Heart left ventricle (tissue), 16 donors: Measurements from ENCODE around the gene SPSB4. TPM values are rescaled to one million over a fixed set of nuclear protein-coding genes. Genes with fewer than 3 reads are reported as not detected.

ENCODE experiments used
- ATAC-seq, 4 donors: fragments of 200-7000 bp; cut with Tn5 transposase; one replicate each; pipeline ENCODE4 v1.9.1; 2020 to 2022; ENCODE audit warnings: moderate library complexity in 4 of 4, mild to moderate bottlenecking in 3 of 4, moderate number of reproducible peaks in 1 of 4
- DNase-seq, 5 donors: peaks; one replicate each; pipeline ENCODE4 v3.0.0-alpha.2; 2020
- H3K27ac ChIP-seq, 12 donors: fragments of 200-600 bp; sonication (generic) in 4 of 12; one replicate each; pipeline versions ENCODE4 v1.5.0 to v1.8.0; 2016 to 2022; ENCODE audit warnings: mild to moderate bottlenecking in 2 of 12
- H3K27me3 ChIP-seq, 9 donors: fragments of 200-600 bp; sonication (generic) in 2 of 9; one replicate each; pipeline versions ENCODE4 v1.5.1 to v1.8.0; 2016 to 2022; ENCODE audit warnings: mild to moderate bottlenecking in 3 of 9
- H3K36me3 ChIP-seq, 9 donors: fragments of 200-600 bp; sonication (generic) in 2 of 9; one replicate each; pipeline versions ENCODE4 v1.5.0 to v1.8.0; 2018 to 2022; ENCODE audit warnings: mild to moderate bottlenecking in 2 of 9
- H3K4me1 ChIP-seq, 12 donors: fragments of 200-600 bp; sonication (generic) in 4 of 12; one replicate each; pipeline versions ENCODE4 v1.5.0 to v1.8.0; 2016 to 2022; ENCODE audit warnings: mild to moderate bottlenecking in 3 of 12
- H3K4me3 ChIP-seq, 12 donors: fragments of 200-600 bp; sonication (generic) in 4 of 12; one replicate each; pipeline versions ENCODE4 v1.5.0 to v1.8.0; 2017 to 2022; ENCODE audit warnings: mild to moderate bottlenecking in 9 of 12, moderate library complexity in 4 of 12
- H3K9me3 ChIP-seq, 12 donors: fragments of 200-600 bp; sonication (generic) in 4 of 12; one replicate each; pipeline versions ENCODE4 v1.5.0 to v1.8.0; 2016 to 2022; ENCODE audit warnings: mild to moderate bottlenecking in 1 of 12
- CTCF ChIP-seq, 12 donors: fragments of 200-600 bp; sonication (generic) in 4 of 12; IDR thresholded peaks; one replicate each; pipeline versions ENCODE4 v1.5.0 to v1.8.0; 2018 to 2022; ENCODE audit warnings: antibody characterized with exemption in 12 of 12, mild to moderate bottlenecking in 5 of 12
- POLR2A ChIP-seq, 2 donors: fragments of 450-650 bp; IDR thresholded peaks; one replicate each; pipeline ENCODE4 v1.6.1; 2017; ENCODE audit warnings: antibody characterized with exemption in 2 of 2, mild to moderate bottlenecking in 2 of 2, moderate library complexity in 2 of 2
- WGBS, 4 donors: extraction: QIAGEN DNeasy Blood & Tissue Kit in 2 of 4; methylation state at CpG; one replicate each; pipeline versions ENCODE4 v1.1.5 to v1.1.7; 2013 to 2018; 5-methylcytosine and 5-hydroxymethylcytosine counted together
- intact Hi-C, 10 donors: fragments of 100-400 bp; cut with DNase I; formaldehyde crosslinking; loops; one replicate each; pipeline versions ENCODE4 v1.11.1 to v1.14.2; 2022
- polyA plus RNA-seq, 2 donors: library from polyadenylated mRNA; stranded (reverse); fragments of 200-250 nt; gene quantifications; one replicate each; pipeline ENCODE4 v1.2.3, GENCODE V29; 2013
- total RNA-seq, 9 donors: library from RNA; depleted of rRNA in 2 of 9; stranded (reverse); fragments of >200 nt in 2 of 9; fragmentation: NEBNext Ultra II Directional in 3 of 9; extraction: Animal tissue kit (Norgen Biotek cat#: 25700) in 3 of 9; gene quantifications; one replicate each; pipeline versions ENCODE4 v1.1.0 to v1.2.4, GENCODE V29; 2016 to 2023
- donor health status: ischemic (EF 13 %, LVEDD 7.1; RV severe dilation, severe dysfunction).
- donor health status: healthy with polysubstance abuse.
- donor health status: DM: no; HTN: yes; CAD: no.
- donor health status: DM: no; HTN: no; CAD: no.
- donor health status: ischemic (EF 25% LVEDD 6.9; RV normal size, moderate dysfunction).
- donor health status: ischemic (EF 25% LVEDD 5.7; RV mildly dilated, moderate dysfunction).
- donor health status: healthy.
- donor health status: DM: yes; HTN: yes; CAD: no.
- donor health status: ischemic (EF 35%, LVEDD 5.7; RV mildly dilated, moderate dysfunction).
- donor health status: nonischemic (EF 11% LVEDD 7.7; RV severe dilation, severe dysfunction).
- donor health status: DM: yes; HTN: yes; CAD: no.
- donor health status: PGD.
- donor health status: ischemic (EF 29% LVEDD 5.4; RV normal size, mild dysfunction).
- donor health status: nonischemic (EF 23%, LVEDD 6.1; RV moderate dilation, normal function).

Gene SPSB4
- total and polyA plus RNA-seq, 11 donors = 3.3 to 11.1 (median 4.8) TPM

GRCh38 chr3:141103503-141103902 lies 52.4 kb downstream of the SPSB4 start:
- no peak for TF ChIP-seq POLR2A (IDR thresholded peaks at IDR 0.05)
- TF ChIP-seq CTCF (IDR thresholded peaks at IDR 0.05) = no peak
- no peaks in the 10 kb centered on the region for H3K27me3 ChIP-seq
- H3K36me3 ChIP-seq = no peaks in the 10 kb centered on the region
- no peaks in the 10 kb centered on the region for H3K9me3 ChIP-seq
- ATAC-seq (no peak), DNase-seq (no peak)
- peaks cover 0 to 16% (median under 1%) of the 10 kb centered on the region in 12 donors for H3K4me1 ChIP-seq
- H3K4me3 ChIP-seq = no peak overlapping the region
- no peak overlapping the region for H3K27ac ChIP-seq
- intact Hi-C loops = loop anchor here in 4 of 10 donors (5.0 to 10.0 kb wide), 4 partner anchors 49 to 209 kb away; partner anchors contain the start of gene SPSB4 (in 2 of the 4)
- WGBS, 4 donors = 93 to 98% (median 97%) methylated on average over 4 of the region's 4 CpGs

GRCh38 chr3:141104151-141104821 lies 53.1 kb downstream of the SPSB4 start:
- Histone ChIP-seq H3K4me3 (no peak overlapping the region), H3K9me3 (no peaks in the 10 kb centered on the region), H3K27ac (peak overlapping the region in 3 of 12 donors; percentile 5 to 18 (median 16)), H3K27me3 (no peaks in the 10 kb centered on the region), H3K36me3 (no peaks in the 10 kb centered on the region), H3K4me1 (peaks cover 0 to 23% (median 5%) of the 10 kb centered on the region in 12 donors)
- ATAC-seq (peak; percentile 10 to 68 (median 52)), DNase-seq (peak in 1 of 5 donors; percentile 69)
- intact Hi-C loops = loop anchor here in 7 of 10 donors (2.0 to 10.0 kb wide), 8 partner anchors 49 to 209 kb away; partner anchors contain the start of gene SPSB4 (in 5 of the 7)
- 51 to 60% (median 56%) methylated on average over 12 of the region's 12 CpGs for WGBS, 4 donors
- TF ChIP-seq POLR2A (IDR thresholded peaks at IDR 0.05) = no peak
- no peak for TF ChIP-seq CTCF (IDR thresholded peaks at IDR 0.05)

GRCh38 chr3:141105828-141106628 lies 54.9 kb downstream of the SPSB4 start:
- Histone ChIP-seq H3K4me1 (peaks cover 0 to 31% (median 6%) of the 10 kb centered on the region in 12 donors), H3K27ac (no peak overlapping the region), H3K4me3 (no peak overlapping the region), H3K9me3 (peaks cover 0 to 6% (median 0%) of the 10 kb centered on the region in 12 donors), H3K27me3 (no peaks in the 10 kb centered on the region), H3K36me3 (no peaks in the 10 kb centered on the region)
- DNase-seq (peak in 3 of 5 donors; percentile 71 to 74 (median 72)), ATAC-seq (no peak)
- TF ChIP-seq CTCF (IDR thresholded peaks at IDR 0.05) (peak; percentile 65 to 83 (median 78)), POLR2A (IDR thresholded peaks at IDR 0.05) (no peak)
- intact Hi-C loops = loop anchor here (1.0 to 10.0 kb wide), 12 partner anchors 51 to 211 kb away; partner anchors contain the start of gene SPSB4 (in 9 of the 10)
- 30 to 40% (median 37%) methylated on average over 7 of the region's 7 CpGs for WGBS, 4 donors

- 91 to 97% (median 95%) methylated on average over 2 of the region's 2 CpGs for WGBS, 4 donors
- H3K4me3 ChIP-seq = no peak overlapping the region
- peaks cover 0 to 6% (median 0%) of the 10 kb centered on the region in 12 donors for H3K9me3 ChIP-seq
- DNase-seq = no peak
- no peak for ATAC-seq
- no peak overlapping the region for H3K27ac ChIP-seq
- H3K4me1 ChIP-seq = peaks cover 0 to 31% (median 6%) of the 10 kb centered on the region in 12 donors
- no peaks in the 10 kb centered on the region for H3K27me3 ChIP-seq
- no peaks in the 10 kb centered on the region for H3K36me3 ChIP-seq
- TF ChIP-seq CTCF (IDR thresholded peaks at IDR 0.05) = no peak
- TF ChIP-seq POLR2A (IDR thresholded peaks at IDR 0.05) = no peak
- intact Hi-C loops = loop anchor here (2.0 to 10.0 kb wide), 8 partner anchors 52 to 212 kb away; partner anchors contain the start of gene SPSB4 (in 6 of the 10)
Measured at GRCh38 chr3:141106842-141107241, 55.7 kb downstream of the SPSB4 start.
